ENCODE measurements around the gene PAPPA2. TPM values are rescaled to one million over a fixed set of nuclear protein-coding genes. Genes with fewer than 3 reads are reported as not detected.

PAPPA2 gene
- total RNA-seq, 4 donors from 2014 or later: 0.35 to 32.2 (median 1.1) TPM

GRCh38 chr1:176885341-176885740 lies 422.4 kb downstream of the PAPPA2 start:
- Histone ChIP-seq H3K36me3 (no peaks in the 10 kb centered on the region), H3K27ac (no peak overlapping the region), H3K4me3 (no peak overlapping the region), H3K9me3 (no peaks in the 10 kb centered on the region), H3K4me1 (no peaks in the 10 kb centered on the region), H3K27me3 (no peaks in the 10 kb centered on the region)
- TF ChIP-seq POLR2A (IDR thresholded peaks at IDR 0.05): no peak
- TF ChIP-seq, protein P1, sequence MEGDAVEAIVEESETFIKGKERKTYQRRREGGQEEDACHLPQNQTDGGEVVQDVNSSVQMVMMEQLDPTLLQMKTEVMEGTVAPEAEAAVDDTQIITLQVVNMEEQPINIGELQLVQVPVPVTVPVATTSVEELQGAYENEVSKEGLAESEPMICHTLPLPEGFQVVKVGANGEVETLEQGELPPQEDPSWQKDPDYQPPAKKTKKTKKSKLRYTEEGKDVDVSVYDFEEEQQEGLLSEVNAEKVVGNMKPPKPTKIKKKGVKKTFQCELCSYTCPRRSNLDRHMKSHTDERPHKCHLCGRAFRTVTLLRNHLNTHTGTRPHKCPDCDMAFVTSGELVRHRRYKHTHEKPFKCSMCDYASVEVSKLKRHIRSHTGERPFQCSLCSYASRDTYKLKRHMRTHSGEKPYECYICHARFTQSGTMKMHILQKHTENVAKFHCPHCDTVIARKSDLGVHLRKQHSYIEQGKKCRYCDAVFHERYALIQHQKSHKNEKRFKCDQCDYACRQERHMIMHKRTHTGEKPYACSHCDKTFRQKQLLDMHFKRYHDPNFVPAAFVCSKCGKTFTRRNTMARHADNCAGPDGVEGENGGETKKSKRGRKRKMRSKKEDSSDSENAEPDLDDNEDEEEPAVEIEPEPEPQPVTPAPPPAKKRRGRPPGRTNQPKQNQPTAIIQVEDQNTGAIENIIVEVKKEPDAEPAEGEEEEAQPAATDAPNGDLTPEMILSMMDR (IDR thresholded peaks at IDR 0.05): no peak
- no peak for DNase-seq

GRCh38 chr1:176885751-176886150 lies 422.8 kb downstream of the PAPPA2 start:
- no peak for TF ChIP-seq POLR2A (IDR thresholded peaks at IDR 0.05)
- TF ChIP-seq, protein P1 (IDR thresholded peaks at IDR 0.05): no peak
- Histone ChIP-seq H3K27ac (no peak overlapping the region), H3K4me3 (no peak overlapping the region), H3K4me1 (no peaks in the 10 kb centered on the region), H3K36me3 (no peaks in the 10 kb centered on the region), H3K27me3 (no peaks in the 10 kb centered on the region), H3K9me3 (no peaks in the 10 kb centered on the region)
- no peak for DNase-seq

DNA sequence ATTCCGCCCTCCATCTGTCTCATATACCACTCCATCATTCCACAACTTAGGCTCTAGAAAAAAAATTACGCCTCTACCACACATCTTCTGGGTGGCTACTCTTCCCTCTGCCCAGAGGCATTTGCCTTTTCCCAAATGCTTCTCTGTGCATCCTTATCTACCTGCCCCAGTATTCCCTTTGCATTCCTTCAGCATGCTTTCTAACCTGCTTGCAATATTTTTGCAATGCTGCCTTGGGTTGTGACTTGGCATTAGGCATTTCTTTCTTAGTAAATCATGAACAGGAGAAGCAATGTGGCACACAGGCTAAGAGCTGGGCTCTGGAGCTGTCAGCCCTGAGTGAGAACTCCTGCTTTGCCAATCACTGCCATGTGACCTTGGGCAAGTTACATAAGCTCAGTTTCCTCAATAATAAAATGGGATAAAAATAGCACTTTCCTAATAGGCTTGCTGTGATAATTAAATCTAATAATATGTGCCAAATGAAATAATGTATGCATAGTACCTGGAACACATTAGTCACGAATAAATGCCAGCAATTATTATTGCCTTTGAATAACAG lies 425.6 kb downstream of the PAPPA2 start:
- DNase-seq: no peak
- H3K4me1 ChIP-seq: no peaks in the 10 kb centered on the region
- H3K36me3 ChIP-seq: no peaks in the 10 kb centered on the region
- no peak overlapping the region for H3K4me3 ChIP-seq
- TF ChIP-seq, protein P1 (IDR thresholded peaks at IDR 0.05): no peak
- TF ChIP-seq POLR2A (IDR thresholded peaks at IDR 0.05): no peak
- H3K27ac ChIP-seq: no peak overlapping the region
- no peaks in the 10 kb centered on the region for H3K9me3 ChIP-seq
- H3K27me3 ChIP-seq: no peaks in the 10 kb centered on the region

GRCh38 chr1:176893625-176894352 lies 430.8 kb downstream of the PAPPA2 start:
- Histone ChIP-seq H3K4me3 (no peak overlapping the region), H3K4me1 (no peaks in the 10 kb centered on the region), H3K9me3 (no peaks in the 10 kb centered on the region), H3K27me3 (no peaks in the 10 kb centered on the region), H3K36me3 (no peaks in the 10 kb centered on the region), H3K27ac (no peak overlapping the region)
- no peak for DNase-seq
- TF ChIP-seq POLR2A (IDR thresholded peaks at IDR 0.05): no peak
- TF ChIP-seq, protein P1 (IDR thresholded peaks at IDR 0.05): no peak

DNA sequence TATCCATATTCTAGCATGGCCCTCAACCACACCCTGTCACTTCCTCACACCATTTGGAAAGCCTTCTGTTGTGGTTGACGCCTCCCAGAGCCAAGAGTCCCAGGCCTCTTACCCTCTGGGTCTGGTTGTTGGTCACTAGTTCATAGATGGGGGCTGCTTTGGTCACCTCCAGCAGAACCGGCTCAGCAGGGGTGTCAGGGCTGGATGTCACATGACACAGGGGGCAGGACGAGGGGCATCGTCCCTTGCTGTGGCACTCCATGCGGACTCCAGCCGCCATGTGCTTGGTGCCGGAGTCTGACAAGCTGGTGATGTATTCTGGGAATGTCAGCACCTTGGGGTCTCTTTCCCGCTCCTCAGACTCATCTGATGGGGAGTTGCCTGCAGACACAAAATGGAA lies 431.5 kb downstream of the PAPPA2 start:
- H3K36me3 ChIP-seq: no peaks in the 10 kb centered on the region
- no peak overlapping the region for H3K27ac ChIP-seq
- H3K4me1 ChIP-seq: no peaks in the 10 kb centered on the region
- TF ChIP-seq POLR2A (IDR thresholded peaks at IDR 0.05): no peak
- TF ChIP-seq, protein P1 (IDR thresholded peaks at IDR 0.05): no peak
- no peak overlapping the region for H3K4me3 ChIP-seq
- DNase-seq: no peak
- H3K9me3 ChIP-seq: no peaks in the 10 kb centered on the region
- no peaks in the 10 kb centered on the region for H3K27me3 ChIP-seq
